Duodenal mucosa (tissue), 2 donors: ENCODE measurements around the gene IL17RE.

Experiments used
- H3K27ac ChIP-seq: one replicate; pipeline ENCODE4 v1.7.0; 2013; ENCODE audit warnings: low read depth, low read length
- H3K27me3 ChIP-seq, 2 donors: one replicate each; pipeline ENCODE4 v1.7.0; 2013; ENCODE audit warnings: low read length in 2 of 2, control low read depth in 1 of 2; ENCODE audit not compliant: insufficient read depth in 2 of 2, control insufficient read depth in 1 of 2
- H3K36me3 ChIP-seq, 2 donors: one replicate each; pipeline ENCODE4 v1.7.0; 2013; ENCODE audit warnings: low read length in 2 of 2, control low read depth in 1 of 2; ENCODE audit not compliant: insufficient read depth in 2 of 2, control insufficient read depth in 1 of 2
- H3K4me1 ChIP-seq, 2 donors: one replicate each; pipeline ENCODE4 v1.7.0; 2013; ENCODE audit warnings: low read length in 2 of 2, control low read depth in 1 of 2; ENCODE audit not compliant: insufficient read depth in 2 of 2, control insufficient read depth in 1 of 2
- H3K4me3 ChIP-seq, 2 donors: one replicate each; pipeline ENCODE4 v1.7.0; 2013; ENCODE audit warnings: low read length in 2 of 2, low read depth in 1 of 2
- H3K9ac ChIP-seq, 2 donors: one replicate each; pipeline ENCODE4 v1.7.0; 2013; ENCODE audit warnings: low read length in 2 of 2, low read depth in 1 of 2
- H3K9me3 ChIP-seq, 2 donors: one replicate each; pipeline ENCODE4 v1.7.0; 2013; ENCODE audit warnings: low read length in 2 of 2, control low read depth in 1 of 2; ENCODE audit not compliant: control insufficient read depth in 1 of 2

The IL17RE gene

DNA sequence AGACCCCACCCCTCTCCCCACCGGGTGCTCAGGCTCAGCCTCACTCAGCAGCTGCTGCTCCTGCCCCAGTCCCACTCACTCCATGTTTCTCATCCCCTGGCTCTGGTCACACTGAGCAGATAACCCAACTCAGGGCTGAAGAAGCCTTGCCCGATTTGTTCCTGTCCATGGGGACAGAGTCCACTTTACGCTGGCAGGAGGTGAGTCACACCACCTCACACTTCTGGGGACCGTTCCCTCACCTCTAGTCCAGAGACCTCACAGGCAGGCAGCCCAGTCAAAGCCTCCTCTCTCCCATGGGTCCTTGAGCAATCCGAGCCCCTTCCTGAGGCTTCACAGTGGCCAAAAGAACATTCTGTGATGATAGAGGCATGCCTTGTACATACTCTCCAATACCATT, 23.9 kb upstream of the IL17RE start:
- Histone ChIP-seq H3K27ac (no peak overlapping the region), H3K9me3 (no peaks in the 10 kb centered on the region), H3K9ac (peak overlapping the region in 1 of 2 donors; percentile 25), H3K36me3 (no peaks in the 10 kb centered on the region), H3K4me3 (peak overlapping the region; percentile 9 to 58), H3K27me3 (no peaks in the 10 kb centered on the region), H3K4me1 (peaks cover 5 to 11% of the 10 kb centered on the region in 2 donors)

DNA sequence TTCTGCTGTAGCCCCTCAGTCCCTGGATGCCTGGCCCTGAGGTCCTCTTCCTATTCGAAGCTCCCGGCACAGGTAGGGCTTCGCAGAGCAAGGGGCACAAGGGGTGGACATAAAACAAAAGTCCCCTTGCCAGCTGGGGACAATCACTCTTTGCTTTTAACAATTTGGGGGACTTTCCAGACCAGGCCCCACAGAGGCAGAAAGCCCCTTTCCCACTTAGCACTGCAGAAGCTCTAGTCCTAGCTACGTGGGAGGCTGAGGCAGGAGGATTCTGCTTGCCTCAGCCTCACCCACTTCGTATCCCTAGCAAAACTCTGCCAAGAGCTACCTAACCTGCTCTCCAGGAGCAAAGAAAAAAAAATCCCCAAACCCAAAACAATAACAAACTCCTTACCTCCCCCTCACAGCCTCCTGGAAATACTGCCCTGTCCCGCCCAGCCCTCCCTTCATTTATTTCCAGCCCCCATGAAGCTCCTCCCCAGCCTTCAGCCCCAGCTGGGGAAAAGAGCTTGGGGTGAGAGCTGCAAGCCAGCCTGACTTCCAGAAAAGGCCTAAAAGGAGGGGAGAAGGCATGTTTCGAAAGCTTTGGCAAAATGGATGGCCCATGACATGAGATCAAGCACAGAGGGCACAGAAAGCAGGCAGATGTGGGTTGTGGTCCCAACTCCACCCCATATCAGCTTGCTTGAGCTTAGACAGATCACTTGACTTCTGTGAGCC, 22.7 kb upstream of the IL17RE start, which contains the start of gene CIDEC:
TSS of gene CIDEC (minus strand) at position 424 of the 720 bp plus-strand sequence. CDS start 1,767 bp downstream, outside the sequence.
- H3K4me3 ChIP-seq: no peak within 1 kb of the TSS
- H3K4me1 ChIP-seq: peaks cover 5 to 21% of the 10 kb centered on the region in 2 donors
- no peaks in the 10 kb centered on the region for H3K27me3 ChIP-seq
- H3K36me3 ChIP-seq: no peaks in the 10 kb centered on the region
- no peak within 1 kb of the TSS for H3K9ac ChIP-seq
- no peak within 1 kb of the TSS for H3K27ac ChIP-seq
- H3K9me3 ChIP-seq: no peaks in the 10 kb centered on the region

DNA sequence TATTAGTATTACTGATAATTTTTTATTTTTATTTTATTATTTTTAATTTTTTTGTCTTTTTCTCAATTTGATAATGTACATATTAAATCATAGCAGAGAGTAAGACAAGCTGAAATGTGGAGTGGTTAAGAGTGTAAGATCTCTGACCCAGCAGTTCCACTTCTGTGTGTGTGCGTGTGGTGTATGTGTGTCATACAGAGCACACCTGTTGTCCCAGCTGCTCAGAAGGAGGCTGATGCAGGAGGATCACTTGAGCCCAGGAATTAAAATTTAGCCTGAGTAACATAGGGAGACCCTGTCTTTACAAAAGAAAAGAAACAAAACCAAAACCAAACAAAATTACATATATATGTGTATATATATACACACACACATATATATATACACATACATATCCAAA, 21.2 kb upstream of the IL17RE start:
- no peak overlapping the region for H3K4me3 ChIP-seq
- no peaks in the 10 kb centered on the region for H3K36me3 ChIP-seq
- no peaks in the 10 kb centered on the region for H3K9me3 ChIP-seq
- no peak overlapping the region for H3K27ac ChIP-seq
- H3K4me1 ChIP-seq: peaks cover 5 to 21% of the 10 kb centered on the region in 2 donors
- H3K9ac ChIP-seq: no peak overlapping the region
- H3K27me3 ChIP-seq: no peaks in the 10 kb centered on the region

DNA sequence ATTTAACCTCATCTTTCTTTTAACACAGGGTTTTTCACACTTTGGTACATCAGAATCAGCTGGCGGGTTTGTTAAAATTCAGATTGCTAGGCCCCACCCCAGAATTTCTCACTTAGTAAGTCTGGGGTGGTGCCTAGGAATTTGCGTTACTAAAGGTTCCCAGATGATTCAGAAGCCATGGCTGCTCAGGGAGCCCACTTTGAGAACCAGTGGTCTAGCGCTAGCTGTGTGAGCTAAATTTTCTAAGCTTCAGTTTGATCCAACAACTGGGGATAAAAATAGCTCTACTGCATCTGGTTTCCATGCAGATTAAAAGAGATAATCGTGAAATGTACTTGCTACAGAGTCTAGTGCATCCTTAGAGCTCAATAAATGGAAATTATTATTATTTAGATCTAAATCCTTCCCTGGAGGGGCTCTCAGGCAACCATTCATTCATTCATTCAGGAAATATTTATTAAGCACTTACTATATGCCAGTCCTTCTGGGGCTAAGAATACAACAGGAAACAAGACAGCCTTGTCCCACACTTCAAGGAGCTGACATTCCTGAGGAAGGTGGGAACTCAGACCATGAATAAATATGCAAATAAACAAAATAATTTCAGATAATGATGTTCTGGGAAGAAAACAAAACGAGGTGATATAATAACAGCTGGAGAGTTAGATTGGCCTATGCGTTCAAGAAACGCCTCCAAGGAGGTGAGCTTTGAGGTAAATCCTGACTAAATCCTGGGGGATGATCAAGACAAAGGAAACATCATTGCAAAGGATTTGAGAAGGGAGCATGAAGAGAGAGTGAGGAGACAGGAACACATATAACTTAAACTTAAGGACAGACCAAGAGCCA, 18.7 kb upstream of the IL17RE start:
- peak overlapping the region; percentile 36 for H3K27ac ChIP-seq
- no peaks in the 10 kb centered on the region for H3K27me3 ChIP-seq
- no peak overlapping the region for H3K9ac ChIP-seq
- H3K9me3 ChIP-seq: no peaks in the 10 kb centered on the region
- no peak overlapping the region for H3K4me3 ChIP-seq
- peaks cover 0 to 14% of the 10 kb centered on the region in 2 donors for H3K4me1 ChIP-seq
- H3K36me3 ChIP-seq: no peaks in the 10 kb centered on the region

DNA sequence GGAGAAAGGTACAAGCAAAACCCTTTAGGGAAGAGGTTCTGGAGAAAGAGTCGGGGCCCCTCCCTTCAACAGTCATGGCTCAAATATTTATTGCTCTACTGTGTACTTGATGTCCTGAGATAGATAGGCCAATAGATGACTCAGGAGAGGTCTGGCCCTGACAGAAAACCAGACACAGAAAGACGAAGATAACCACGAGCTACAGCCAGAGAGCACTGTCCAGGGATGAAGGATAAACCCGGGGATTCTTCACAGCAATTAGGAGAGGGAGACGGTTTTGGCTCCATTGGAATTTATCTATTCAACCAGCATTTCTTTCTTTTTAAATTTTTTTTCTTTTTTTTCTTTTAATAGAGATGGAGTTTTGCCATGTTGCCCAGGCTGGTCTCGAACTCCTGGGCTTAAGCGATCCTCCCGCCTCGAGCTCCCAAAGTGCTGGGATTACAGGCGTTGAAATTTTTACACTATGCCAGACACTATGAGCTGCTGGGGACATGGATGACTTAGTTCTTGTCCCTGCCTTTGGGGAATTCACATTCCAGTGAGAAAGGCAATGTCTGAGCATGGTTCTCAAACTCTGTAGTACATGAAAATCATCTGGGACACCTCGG, 18.0 kb upstream of the IL17RE start:
- no peak overlapping the region for H3K27ac ChIP-seq
- no peaks in the 10 kb centered on the region for H3K36me3 ChIP-seq
- no peaks in the 10 kb centered on the region for H3K9me3 ChIP-seq

DNA sequence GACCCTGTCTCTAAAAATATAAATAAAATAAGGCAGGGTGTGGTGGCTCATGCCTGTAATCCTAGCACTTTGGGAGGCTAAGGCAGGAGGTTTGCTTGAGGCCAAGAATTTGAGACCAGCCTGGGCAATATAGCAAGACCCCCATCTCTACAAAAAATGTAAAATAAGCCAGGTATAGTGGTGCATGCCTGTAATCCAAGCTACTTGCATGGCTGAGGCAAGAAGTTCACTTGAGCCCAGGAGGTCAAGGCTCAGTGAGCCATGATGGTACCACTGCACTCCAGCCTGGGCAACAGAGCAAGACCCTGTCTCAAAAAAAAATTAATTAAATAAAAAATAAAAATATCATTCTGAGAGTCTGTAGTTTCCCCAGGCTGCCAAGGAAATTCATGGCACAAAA, 16.3 kb upstream of the IL17RE start:
- Histone ChIP-seq H3K9ac (no peak overlapping the region), H3K4me1 (peaks cover 4 to 19% of the 10 kb centered on the region in 2 donors), H3K36me3 (no peaks in the 10 kb centered on the region), H3K27ac (no peak overlapping the region), H3K9me3 (no peaks in the 10 kb centered on the region), H3K4me3 (no peak overlapping the region), H3K27me3 (no peaks in the 10 kb centered on the region)

More for the DNA sequence above, 18.0 kb upstream of the IL17RE start:
- H3K27me3 ChIP-seq: no peaks in the 10 kb centered on the region
- no peak overlapping the region for H3K4me3 ChIP-seq
- peaks cover 0 to 11% of the 10 kb centered on the region in 2 donors for H3K4me1 ChIP-seq
- no peak overlapping the region for H3K9ac ChIP-seq

DNA sequence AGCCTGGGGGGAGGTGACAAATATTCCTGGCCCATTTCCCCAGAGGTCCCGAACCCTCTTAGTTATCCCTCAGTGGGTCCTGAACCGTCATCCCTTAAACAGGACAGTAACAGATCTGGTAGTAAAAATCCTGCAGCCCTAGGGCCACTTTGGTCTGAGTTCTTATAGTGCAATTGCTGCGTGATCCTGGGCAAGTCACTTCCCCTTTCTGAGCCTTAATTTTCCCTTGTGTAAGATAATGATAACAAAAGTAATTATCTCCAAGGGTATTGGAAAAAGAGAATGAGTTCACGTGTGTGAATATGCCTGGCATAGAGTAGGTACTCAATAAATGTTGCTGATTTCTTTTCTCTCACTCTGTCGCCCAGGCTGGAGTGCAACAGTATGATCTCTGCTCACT, 15.2 kb upstream of the IL17RE start:
- Histone ChIP-seq H3K9ac (no peak overlapping the region), H3K9me3 (no peaks in the 10 kb centered on the region), H3K27ac (no peak overlapping the region), H3K4me1 (peaks cover 4 to 20% of the 10 kb centered on the region in 2 donors), H3K4me3 (no peak overlapping the region), H3K27me3 (no peaks in the 10 kb centered on the region), H3K36me3 (peaks cover 0 to under 1% of the 10 kb centered on the region in 2 donors)

DNA sequence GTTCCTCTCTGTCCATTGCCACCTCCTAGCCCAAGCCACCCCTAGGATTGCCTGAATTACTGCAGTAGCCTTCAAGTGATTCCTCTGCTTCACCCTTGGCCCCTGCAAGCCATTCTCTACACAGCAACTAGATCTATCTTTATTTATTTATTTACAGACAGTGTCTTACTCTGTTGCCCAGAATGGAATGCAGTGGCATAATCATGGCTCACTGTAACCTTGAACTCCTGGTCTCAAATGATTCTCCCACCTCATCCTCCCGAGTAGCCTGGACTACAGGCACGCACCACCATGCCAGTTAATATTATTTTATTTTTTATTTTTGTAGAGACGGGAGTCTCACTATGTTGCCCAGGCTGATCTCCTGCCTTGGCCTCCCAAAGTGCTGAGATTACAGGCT, 14.1 kb upstream of the IL17RE start:
- H3K4me3 ChIP-seq: no peak overlapping the region
- H3K27ac ChIP-seq: no peak overlapping the region
- H3K4me1 ChIP-seq: peaks cover 11 to 21% of the 10 kb centered on the region in 2 donors
- peaks cover 9 to 11% of the 10 kb centered on the region in 2 donors for H3K36me3 ChIP-seq
- no peak overlapping the region for H3K9ac ChIP-seq
- H3K27me3 ChIP-seq: no peaks in the 10 kb centered on the region
- H3K9me3 ChIP-seq: no peaks in the 10 kb centered on the region

DNA sequence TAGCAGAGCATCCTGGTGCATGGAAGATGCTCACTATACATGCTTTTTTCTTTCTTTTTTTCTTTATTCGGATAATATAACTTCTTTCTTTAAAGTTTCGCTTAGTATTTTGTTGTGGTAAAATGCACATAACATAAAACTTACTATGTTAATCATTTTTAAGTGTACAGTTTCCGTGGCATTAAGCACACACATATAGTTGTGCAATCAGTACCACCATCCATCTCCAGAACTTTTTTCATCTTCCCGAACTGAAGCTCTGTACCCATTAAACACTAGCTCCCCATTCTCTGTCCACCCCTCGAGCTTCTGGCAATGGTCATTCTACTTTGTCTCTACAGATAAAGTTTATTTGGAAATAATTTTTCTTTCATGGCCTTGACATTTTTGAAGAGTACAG, 13.2 kb upstream of the IL17RE start:
- H3K27ac ChIP-seq: no peak overlapping the region
- peaks cover 16 to 18% of the 10 kb centered on the region in 2 donors for H3K4me1 ChIP-seq
- H3K36me3 ChIP-seq: peaks cover 10 to 14% of the 10 kb centered on the region in 2 donors
- H3K9ac ChIP-seq: peak overlapping the region in 1 of 2 donors; percentile 99
- H3K9me3 ChIP-seq: no peaks in the 10 kb centered on the region
- no peaks in the 10 kb centered on the region for H3K27me3 ChIP-seq
- no peak overlapping the region for H3K4me3 ChIP-seq
